ENCODE measurements around the gene TTC7B. TPM values are rescaled to one million over a fixed set of nuclear protein-coding genes. Genes with fewer than 3 reads are reported as not detected.

Gene TTC7B
- total RNA-seq, 4 donors from 2014 or later: 19.1 to 87.6 (median 22.1) TPM

GRCh38 chr14:90805084-90805391 lies 11.2 kb downstream of the TTC7B start:
- H3K27me3 ChIP-seq: no peaks in the 10 kb centered on the region

GRCh38 chr14:90804292-90805083 lies 11.7 kb downstream of the TTC7B start:
- H3K4me3 ChIP-seq (replicated peaks in 1 of 3): no peak overlapping the region
- no peaks in the 10 kb centered on the region for H3K27me3 ChIP-seq
- no peak overlapping the region for H3K27ac ChIP-seq
- DNase-seq: peak; percentile 36 to 65
- H3K36me3 ChIP-seq: no peaks in the 10 kb centered on the region
- intact Hi-C loops (cut with DNase I): no loop called here
- 68 to 72% methylated on average over 10 to 14 of the region's 18 CpGs for WGBS, 2 donors
- TF ChIP-seq POLR2A (IDR thresholded peaks at IDR 0.05) (no peak), CTCF (IDR thresholded peaks at IDR 0.05) (no peak)
- no peaks in the 10 kb centered on the region for H3K9me3 ChIP-seq
- peaks cover 0 to 7% of the 10 kb centered on the region in 2 donors for H3K4me1 ChIP-seq

More at GRCh38 chr14:90805084-90805391, 11.2 kb downstream of the TTC7B start:
- TF ChIP-seq POLR2A (IDR thresholded peaks at IDR 0.05) (no peak), CTCF (IDR thresholded peaks at IDR 0.05) (no peak)
- Histone ChIP-seq H3K36me3 (no peaks in the 10 kb centered on the region), H3K4me3 (replicated peaks in 1 of 3) (no peak overlapping the region), H3K27ac (no peak overlapping the region), H3K9me3 (no peaks in the 10 kb centered on the region), H3K4me1 (peaks cover 0 to 7% of the 10 kb centered on the region in 2 donors)
- WGBS, 2 donors: 91 to 98% methylated on average over 6 to 13 of the region's 13 CpGs
- intact Hi-C loops (cut with DNase I): no loop called here
- DNase-seq: no peak

GRCh38 chr14:90803249-90803648 lies 13.0 kb downstream of the TTC7B start:
- H3K4me1 ChIP-seq: peaks cover 0 to 7% of the 10 kb centered on the region in 2 donors
- no peak overlapping the region for H3K4me3 ChIP-seq (replicated peaks in 1 of 3)
- no peaks in the 10 kb centered on the region for H3K36me3 ChIP-seq
- no peak overlapping the region for H3K27ac ChIP-seq
- H3K9me3 ChIP-seq: no peaks in the 10 kb centered on the region
- no peak for DNase-seq
- intact Hi-C loops (cut with DNase I): no loop called here
- no peak for TF ChIP-seq POLR2A (IDR thresholded peaks at IDR 0.05)
- no peak for TF ChIP-seq CTCF (IDR thresholded peaks at IDR 0.05)
- 69 to 93% methylated on average over 2 of the region's 2 CpGs for WGBS, 2 donors
- no peaks in the 10 kb centered on the region for H3K27me3 ChIP-seq

- H3K36me3 ChIP-seq: no peaks in the 10 kb centered on the region
- DNase-seq: no peak
- H3K27me3 ChIP-seq: no peaks in the 10 kb centered on the region
- H3K4me1 ChIP-seq: peaks cover 0 to 10% of the 10 kb centered on the region in 2 donors
- no peaks in the 10 kb centered on the region for H3K9me3 ChIP-seq
- intact Hi-C loops (cut with DNase I): no loop called here
- TF ChIP-seq CTCF (IDR thresholded peaks at IDR 0.05) (no peak), POLR2A (IDR thresholded peaks at IDR 0.05) (no peak)
- WGBS, 2 donors: 68 to 75% methylated on average over 5 of the region's 5 CpGs
- no peak overlapping the region for H3K27ac ChIP-seq
- H3K4me3 ChIP-seq (replicated peaks in 1 of 3): no peak overlapping the region
Observed at GRCh38 chr14:90799420-90799819, 16.8 kb downstream of the TTC7B start.

GRCh38 chr14:90797919-90798318 lies 18.3 kb downstream of the TTC7B start:
- no peaks in the 10 kb centered on the region for H3K9me3 ChIP-seq
- no peak overlapping the region for H3K4me3 ChIP-seq (replicated peaks in 1 of 3)
- TF ChIP-seq CTCF (IDR thresholded peaks at IDR 0.05) (no peak), POLR2A (IDR thresholded peaks at IDR 0.05) (no peak)
- no peaks in the 10 kb centered on the region for H3K27me3 ChIP-seq
- 85 to 90% methylated on average over 13 of the region's 13 CpGs for WGBS, 2 donors
- intact Hi-C loops (cut with DNase I): no loop called here
- H3K4me1 ChIP-seq: peaks cover 0 to 7% of the 10 kb centered on the region in 2 donors
- DNase-seq: no peak
- no peaks in the 10 kb centered on the region for H3K36me3 ChIP-seq
- no peak overlapping the region for H3K27ac ChIP-seq
